ENCODE data around the gene TSPAN9. TPM values are rescaled to one million over a fixed set of nuclear protein-coding genes. Genes with fewer than 3 reads are reported as not detected.

TSPAN9 gene
- total RNA-seq, 1 donor from 2014 or later: 40.9 TPM

- no peaks in the 10 kb centered on the region for H3K9me3 ChIP-seq (ENCODE audit: insufficient read depth, low read depth, low read length)
- no peak overlapping the region for H3K4me2 ChIP-seq (ENCODE audit: low read length)
- H2AFZ ChIP-seq (ENCODE audit: low read depth, low read length): no peak overlapping the region
- no peak overlapping the region for H3K27ac ChIP-seq (ENCODE audit: low read depth, low read length)
- H3K36me3 Mint-ChIP-seq (ENCODE audit: low read depth, unreplicated experiment): peaks cover 20% of the 10 kb centered on the region
- no peaks in the 10 kb centered on the region for H3K79me2 ChIP-seq (ENCODE audit: insufficient read depth, low read length)
- H3K27me3 ChIP-seq (ENCODE audit: insufficient read depth, low read length): no peaks in the 10 kb centered on the region
- no peak overlapping the region for H3K4me3 Mint-ChIP-seq (ENCODE audit: unreplicated experiment)
- no peak for DNase-seq (ENCODE audit: low read depth)
- H3K27ac Mint-ChIP-seq (ENCODE audit: unreplicated experiment): no peak overlapping the region
- H3K4me3 ChIP-seq (ENCODE audit: insufficient read depth, low read depth, low read length): no peak overlapping the region
- H3K9me3 Mint-ChIP-seq (ENCODE audit: unreplicated experiment): peaks cover 3% of the 10 kb centered on the region
- H3K36me3 ChIP-seq (ENCODE audit: insufficient read depth, low read length): peaks cover 3% of the 10 kb centered on the region
- TF ChIP-seq EZH2 (IDR thresholded peaks at IDR 0.05; ENCODE audit: insufficient read depth, low read length) (no peak), CTCF (IDR thresholded peaks at IDR 0.05; ENCODE audit: insufficient read depth, low read depth, low read length) (no peak)
- no peak for FAIRE-seq
- H3K9ac ChIP-seq (ENCODE audit: low read length): no peak overlapping the region
- peaks cover 8% of the 10 kb centered on the region for H3K4me1 ChIP-seq (ENCODE audit: insufficient read depth, low read length)
- H3K4me1 Mint-ChIP-seq (ENCODE audit: low read depth, unreplicated experiment): no peaks in the 10 kb centered on the region
- peaks cover 22% of the 10 kb centered on the region for H3K27me3 Mint-ChIP-seq (ENCODE audit: low read depth, unreplicated experiment)
- H4K20me1 ChIP-seq (ENCODE audit: insufficient read depth, low read length): peaks cover 26% of the 10 kb centered on the region
Measured at GRCh38 chr12:3279832-3280231, 202.7 kb downstream of the TSPAN9 start.

GRCh38 chr12:3280967-3281366 lies 203.8 kb downstream of the TSPAN9 start:
- Histone ChIP-seq H3K4me2 (ENCODE audit: low read length) (no peak overlapping the region), H3K9me3 (ENCODE audit: insufficient read depth, low read depth, low read length) (no peaks in the 10 kb centered on the region), H3K9ac (ENCODE audit: low read length) (no peak overlapping the region), H4K20me1 (ENCODE audit: insufficient read depth, low read length) (peaks cover 19% of the 10 kb centered on the region), H2AFZ (ENCODE audit: low read depth, low read length) (no peak overlapping the region), H3K27ac (ENCODE audit: low read depth, low read length) (no peak overlapping the region), H3K79me2 (ENCODE audit: insufficient read depth, low read length) (no peaks in the 10 kb centered on the region), H3K4me3 (ENCODE audit: insufficient read depth, low read depth, low read length) (no peak overlapping the region), H3K4me1 (ENCODE audit: insufficient read depth, low read length) (no peaks in the 10 kb centered on the region), H3K36me3 (ENCODE audit: insufficient read depth, low read length) (peaks cover 3% of the 10 kb centered on the region), H3K27me3 (ENCODE audit: insufficient read depth, low read length) (no peaks in the 10 kb centered on the region)
- H3K4me3 Mint-ChIP-seq (ENCODE audit: unreplicated experiment): no peak overlapping the region
- peaks cover 23% of the 10 kb centered on the region for H3K36me3 Mint-ChIP-seq (ENCODE audit: low read depth, unreplicated experiment)
- no peak overlapping the region for H3K27ac Mint-ChIP-seq (ENCODE audit: unreplicated experiment)
- TF ChIP-seq EZH2 (IDR thresholded peaks at IDR 0.05; ENCODE audit: insufficient read depth, low read length): no peak
- no peak for TF ChIP-seq CTCF (IDR thresholded peaks at IDR 0.05; ENCODE audit: insufficient read depth, low read depth, low read length)
- peaks cover 3% of the 10 kb centered on the region for H3K9me3 Mint-ChIP-seq (ENCODE audit: unreplicated experiment)
- peaks cover 22% of the 10 kb centered on the region for H3K27me3 Mint-ChIP-seq (ENCODE audit: low read depth, unreplicated experiment)
- FAIRE-seq (no peak), DNase-seq (ENCODE audit: low read depth) (no peak)
- no peaks in the 10 kb centered on the region for H3K4me1 Mint-ChIP-seq (ENCODE audit: low read depth, unreplicated experiment)

- no peaks in the 10 kb centered on the region for H3K79me2 ChIP-seq (ENCODE audit: insufficient read depth, low read length)
- H3K27me3 Mint-ChIP-seq (ENCODE audit: low read depth, unreplicated experiment): peaks cover 22% of the 10 kb centered on the region
- peaks cover 20% of the 10 kb centered on the region for H3K36me3 Mint-ChIP-seq (ENCODE audit: low read depth, unreplicated experiment)
- no peak overlapping the region for H3K9ac ChIP-seq (ENCODE audit: low read length)
- H3K4me3 Mint-ChIP-seq (ENCODE audit: unreplicated experiment): no peak overlapping the region
- no peak overlapping the region for H3K4me3 ChIP-seq (ENCODE audit: insufficient read depth, low read depth, low read length)
- TF ChIP-seq EZH2 (IDR thresholded peaks at IDR 0.05; ENCODE audit: insufficient read depth, low read length): no peak
- TF ChIP-seq CTCF (IDR thresholded peaks at IDR 0.05; ENCODE audit: insufficient read depth, low read depth, low read length): no peak
- no peaks in the 10 kb centered on the region for H3K9me3 ChIP-seq (ENCODE audit: insufficient read depth, low read depth, low read length)
- H3K27me3 ChIP-seq (ENCODE audit: insufficient read depth, low read length): no peaks in the 10 kb centered on the region
- H4K20me1 ChIP-seq (ENCODE audit: insufficient read depth, low read length): peaks cover 14% of the 10 kb centered on the region
- H3K4me1 ChIP-seq (ENCODE audit: insufficient read depth, low read length): no peaks in the 10 kb centered on the region
- H3K36me3 ChIP-seq (ENCODE audit: insufficient read depth, low read length): peaks cover 3% of the 10 kb centered on the region
- no peak overlapping the region for H2AFZ ChIP-seq (ENCODE audit: low read depth, low read length)
- no peaks in the 10 kb centered on the region for H3K4me1 Mint-ChIP-seq (ENCODE audit: low read depth, unreplicated experiment)
- DNase-seq (ENCODE audit: low read depth) (no peak), FAIRE-seq (no peak)
- H3K27ac Mint-ChIP-seq (ENCODE audit: unreplicated experiment): no peak overlapping the region
- H3K27ac ChIP-seq (ENCODE audit: low read depth, low read length): no peak overlapping the region
- H3K4me2 ChIP-seq (ENCODE audit: low read length): no peak overlapping the region
- H3K9me3 Mint-ChIP-seq (ENCODE audit: unreplicated experiment): peaks cover 3% of the 10 kb centered on the region
Measured at GRCh38 chr12:3281588-3282383, 204.6 kb downstream of the TSPAN9 start.
